Testis (tissue), 2 donors: ENCODE data around the gene ADAD2.

ENCODE experiments used
- CTCF ChIP-seq, 3 experiments: fragments of 450-650 bp in 2 of 3; fragments of 200-600 bp in 1 of 3; sonication (generic) in 1 of 3; IDR thresholded peaks; one replicate each; pipeline ENCODE4 v1.5.1; 2016 to 2019; ENCODE audit warnings: antibody characterized with exemption in 3 of 3, mild to moderate bottlenecking in 2 of 3, moderate library complexity in 1 of 3
- POLR2A ChIP-seq: fragments of 450-650 bp; IDR thresholded peaks from one replicate; pipeline ENCODE4 v1.6.1; 2017; ENCODE audit warnings: antibody characterized with exemption, mild to moderate bottlenecking, moderate library complexity

- TF ChIP-seq CTCF (IDR thresholded peaks at IDR 0.05) (no peak), POLR2A (no peak)
Measured at GRCh38 chr16:84144859-84145639, 45.9 kb upstream of the ADAD2 start, which contains the start of the genes DNAAF1 and HSDL1.
